HL-60 (cell line): Measurements from ENCODE around the gene SECTM1.

ENCODE experiments used
- GABPA ChIP-seq: IDR thresholded peaks from 2 replicates; pipeline ENCODE4 v1.6.1; 2012; ENCODE audit warnings: low read depth
- TF ChIP-seq, protein P1 (sequence below): IDR thresholded peaks from one replicate; pipeline ENCODE4 v1.5.1; 2011; ENCODE audit warnings: low read length, control low read depth, inconsistent platforms; ENCODE audit not compliant: insufficient read depth

GRCh38 chr17:82287868-82288801, 45.4 kb downstream of the SECTM1 start:
- TF ChIP-seq, protein P1, sequence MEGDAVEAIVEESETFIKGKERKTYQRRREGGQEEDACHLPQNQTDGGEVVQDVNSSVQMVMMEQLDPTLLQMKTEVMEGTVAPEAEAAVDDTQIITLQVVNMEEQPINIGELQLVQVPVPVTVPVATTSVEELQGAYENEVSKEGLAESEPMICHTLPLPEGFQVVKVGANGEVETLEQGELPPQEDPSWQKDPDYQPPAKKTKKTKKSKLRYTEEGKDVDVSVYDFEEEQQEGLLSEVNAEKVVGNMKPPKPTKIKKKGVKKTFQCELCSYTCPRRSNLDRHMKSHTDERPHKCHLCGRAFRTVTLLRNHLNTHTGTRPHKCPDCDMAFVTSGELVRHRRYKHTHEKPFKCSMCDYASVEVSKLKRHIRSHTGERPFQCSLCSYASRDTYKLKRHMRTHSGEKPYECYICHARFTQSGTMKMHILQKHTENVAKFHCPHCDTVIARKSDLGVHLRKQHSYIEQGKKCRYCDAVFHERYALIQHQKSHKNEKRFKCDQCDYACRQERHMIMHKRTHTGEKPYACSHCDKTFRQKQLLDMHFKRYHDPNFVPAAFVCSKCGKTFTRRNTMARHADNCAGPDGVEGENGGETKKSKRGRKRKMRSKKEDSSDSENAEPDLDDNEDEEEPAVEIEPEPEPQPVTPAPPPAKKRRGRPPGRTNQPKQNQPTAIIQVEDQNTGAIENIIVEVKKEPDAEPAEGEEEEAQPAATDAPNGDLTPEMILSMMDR: no peak
- TF ChIP-seq GABPA: no peak
